ENCODE data around the gene C17orf50. TPM values are rescaled to one million over a fixed set of nuclear protein-coding genes. Genes with fewer than 3 reads are reported as not detected.

Gene C17orf50
- total RNA-seq, 1 experiment from 2014 or later, result not detected

DNA sequence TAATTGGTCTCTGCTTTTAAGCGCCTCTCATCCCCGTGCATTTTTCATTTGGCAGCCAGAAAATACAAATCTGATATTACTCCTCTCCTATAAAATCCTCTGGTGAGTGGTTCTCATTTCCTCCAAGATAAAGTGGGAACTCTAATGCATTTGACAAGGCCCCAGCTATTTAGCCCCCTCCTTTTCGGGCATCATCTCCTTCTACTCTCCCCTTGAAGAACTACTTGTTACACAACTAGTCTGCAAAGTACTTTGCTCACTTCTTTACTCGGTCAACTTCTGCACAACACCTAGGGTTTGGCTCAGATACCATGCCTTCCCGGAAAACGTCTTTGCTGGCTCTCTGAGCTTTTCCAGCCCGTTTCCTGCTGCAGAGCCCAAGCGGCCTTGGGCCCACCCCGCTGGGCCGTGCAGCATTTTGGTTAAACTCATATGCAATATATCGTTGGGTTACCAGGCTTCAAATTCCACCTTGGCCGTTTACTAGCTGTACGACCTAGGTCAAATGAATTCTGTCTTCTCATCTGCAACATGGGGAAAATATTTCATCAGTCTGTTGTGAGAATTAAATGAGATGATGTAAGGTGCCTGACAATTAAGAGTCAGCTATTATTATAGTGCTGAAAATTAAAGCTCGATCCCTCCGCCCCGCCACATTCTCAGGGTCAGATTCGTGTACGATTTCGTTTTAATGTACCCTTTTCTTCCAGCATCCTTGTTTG, 47.7 kb downstream of the C17orf50 start:
- TF ChIP-seq, protein P1, sequence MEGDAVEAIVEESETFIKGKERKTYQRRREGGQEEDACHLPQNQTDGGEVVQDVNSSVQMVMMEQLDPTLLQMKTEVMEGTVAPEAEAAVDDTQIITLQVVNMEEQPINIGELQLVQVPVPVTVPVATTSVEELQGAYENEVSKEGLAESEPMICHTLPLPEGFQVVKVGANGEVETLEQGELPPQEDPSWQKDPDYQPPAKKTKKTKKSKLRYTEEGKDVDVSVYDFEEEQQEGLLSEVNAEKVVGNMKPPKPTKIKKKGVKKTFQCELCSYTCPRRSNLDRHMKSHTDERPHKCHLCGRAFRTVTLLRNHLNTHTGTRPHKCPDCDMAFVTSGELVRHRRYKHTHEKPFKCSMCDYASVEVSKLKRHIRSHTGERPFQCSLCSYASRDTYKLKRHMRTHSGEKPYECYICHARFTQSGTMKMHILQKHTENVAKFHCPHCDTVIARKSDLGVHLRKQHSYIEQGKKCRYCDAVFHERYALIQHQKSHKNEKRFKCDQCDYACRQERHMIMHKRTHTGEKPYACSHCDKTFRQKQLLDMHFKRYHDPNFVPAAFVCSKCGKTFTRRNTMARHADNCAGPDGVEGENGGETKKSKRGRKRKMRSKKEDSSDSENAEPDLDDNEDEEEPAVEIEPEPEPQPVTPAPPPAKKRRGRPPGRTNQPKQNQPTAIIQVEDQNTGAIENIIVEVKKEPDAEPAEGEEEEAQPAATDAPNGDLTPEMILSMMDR (conservative IDR thresholded peaks at IDR 0.05; ENCODE audit: low read depth, low read length), result no peak
- TF ChIP-seq EZH2phosphoT487 (IDR thresholded peaks at IDR 0.05; ENCODE audit: borderline replicate concordance, low read length) (no peak), EZH2 (IDR thresholded peaks at IDR 0.05; ENCODE audit: low read length, unreplicated experiment) (no peak)
- Histone ChIP-seq H3K9ac (ENCODE audit: low read length) (peak overlapping the region; percentile 93), H3K27ac (ENCODE audit: low read length) (peak overlapping the region; percentile 88), H3K36me3 (ENCODE audit: low read depth, low read length) (peaks cover 8% of the 10 kb centered on the region; the same call in 1 of the 2 replicates), H2AFZ (ENCODE audit: low read length) (peak overlapping the region; percentile 86), H3K79me2 (ENCODE audit: low read length) (peaks cover 41% of the 10 kb centered on the region), H3K4me1 (ENCODE audit: insufficient read depth, low read length) (peaks cover 31% of the 10 kb centered on the region), H3K9me2 (replicated peaks; ENCODE audit: low read length) (no peaks in the 10 kb centered on the region), H3K4me2 (ENCODE audit: low read length) (peak overlapping the region; percentile 89), H3F3A (ENCODE audit: low read length, unreplicated experiment) (no peaks in the 10 kb centered on the region), H4K20me1 (ENCODE audit: low read length) (peaks cover 22% of the 10 kb centered on the region), H3K27me3 (ENCODE audit: low read length) (no peaks in the 10 kb centered on the region), H3K4me3 (ENCODE audit: low read length) (peak overlapping the region; percentile 97), H3K9me3 (ENCODE audit: low read length) (no peaks in the 10 kb centered on the region)
- DNase-seq, result no peak
- ChIA-PET POLR2A (ENCODE audit: unreplicated experiment) (interaction anchor here (0.5 to 1.5 kb wide), 4 partner anchors 9 to 708 kb away, joined by 3 to 6 read pairs (median 4); no protein-coding TSS in a partner anchor), CTCF (interaction anchor here (1.1 to 1.9 kb wide), 2 partner anchors 41 to 44 kb away, joined by 11 to 18 read pairs; no protein-coding TSS in a partner anchor)
- intact Hi-C loops (cut with micrococcal nuclease), result loop anchor here (5.0 kb wide), 1 partner anchor 556 kb away; no protein-coding TSS in a partner anchor
- no peak for ATAC-seq
- TSS peak; percentile 98 for BruUV-seq (replicated peaks)

DNA sequence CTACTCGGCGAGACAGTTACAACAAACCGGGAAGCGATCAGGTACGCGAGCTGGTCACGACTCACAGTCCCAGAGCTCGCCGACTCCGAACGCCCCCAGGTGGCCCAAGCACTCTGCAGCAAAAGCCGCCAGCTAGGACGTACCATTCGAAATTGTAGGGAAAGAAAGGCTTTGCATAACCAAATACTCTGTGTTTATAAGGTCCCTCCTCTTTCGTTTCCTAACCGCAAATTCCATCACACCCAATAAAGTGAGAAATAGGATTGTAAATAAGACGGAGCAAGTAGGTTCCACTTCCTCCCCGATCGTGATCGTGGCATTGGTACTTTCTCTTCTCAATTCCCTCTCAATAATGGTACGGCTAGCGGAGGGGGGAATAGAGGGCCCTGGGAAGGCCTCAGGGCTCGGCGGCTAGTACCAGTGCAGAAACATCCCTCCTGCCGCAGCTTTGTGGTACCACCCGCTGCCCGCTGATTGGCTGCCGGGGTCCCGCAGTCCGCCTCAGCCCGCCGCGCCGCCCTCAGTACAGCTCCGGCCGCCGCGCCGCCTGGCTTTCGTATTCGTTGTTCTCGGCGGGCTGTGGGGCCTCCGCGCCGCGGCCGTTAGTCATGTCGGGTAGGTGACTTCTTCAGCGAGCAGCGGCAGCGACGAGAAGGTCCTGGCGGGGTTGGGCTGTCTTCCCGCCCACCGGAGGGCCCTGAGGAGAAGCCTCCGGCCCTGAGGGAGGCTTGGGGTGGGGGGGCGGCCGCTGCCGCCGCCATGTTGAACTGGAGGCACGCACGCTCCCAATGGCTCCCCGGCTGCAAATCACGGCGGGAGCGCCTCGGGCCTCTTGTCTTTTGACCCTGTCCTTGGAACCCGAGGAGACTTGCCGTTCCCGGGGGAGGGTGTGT, 48.5 kb downstream of the C17orf50 start, which contains the start of gene TAF15:
TAF15 (plus strand) TSS at position 523 of the 893 bp plus-strand sequence; CDS start at position 609, 86 bp downstream.
- Histone ChIP-seq H3K27ac (ENCODE audit: low read length) (peak within 1 kb of the TSS; percentile 88), H4K20me1 (ENCODE audit: low read length) (peaks cover 22% of the 10 kb centered on the region), H3F3A (ENCODE audit: low read length, unreplicated experiment) (no peaks in the 10 kb centered on the region), H3K4me2 (ENCODE audit: low read length) (peak within 1 kb of the TSS; percentile 97), H3K9me3 (ENCODE audit: low read length) (no peaks in the 10 kb centered on the region), H3K79me2 (ENCODE audit: low read length) (peaks cover 49% of the 10 kb centered on the region), H3K4me1 (ENCODE audit: insufficient read depth, low read length) (peaks cover 31% of the 10 kb centered on the region), H3K36me3 (ENCODE audit: low read depth, low read length) (peaks cover 8% of the 10 kb centered on the region; the same call in 1 of the 2 replicates), H3K27me3 (ENCODE audit: low read length) (no peaks in the 10 kb centered on the region), H3K9me2 (replicated peaks; ENCODE audit: low read length) (no peaks in the 10 kb centered on the region), H3K9ac (ENCODE audit: low read length) (peak within 1 kb of the TSS; percentile 93), H3K4me3 (ENCODE audit: low read length) (peak within 1 kb of the TSS; percentile 97), H2AFZ (ENCODE audit: low read length) (peak within 1 kb of the TSS; percentile 86)
- TF ChIP-seq, protein P1 (conservative IDR thresholded peaks at IDR 0.05; ENCODE audit: low read depth, low read length), result peak; percentile 78
- TF ChIP-seq EZH2phosphoT487 (IDR thresholded peaks at IDR 0.05; ENCODE audit: borderline replicate concordance, low read length), result no peak
- no peak for TF ChIP-seq EZH2 (IDR thresholded peaks at IDR 0.05; ENCODE audit: low read length, unreplicated experiment)
- intact Hi-C loops (cut with micrococcal nuclease), result loop anchor here (5.0 kb wide), 1 partner anchor 557 kb away; no protein-coding TSS in a partner anchor
- POLR2A ChIA-PET (ENCODE audit: unreplicated experiment), result interaction anchor here (0.5 to 1.5 kb wide), 5 partner anchors 10 to 707 kb away, joined by 3 to 6 read pairs (median 4); no protein-coding TSS in a partner anchor
- peak; percentile 90 for ATAC-seq
- CTCF ChIA-PET, result interaction anchor here (0.5 to 1.9 kb wide), 3 partner anchors 42 to 137 kb away, joined by 3 to 18 read pairs (median 11); no protein-coding TSS in a partner anchor
- BruUV-seq (replicated peaks), result no TSS peak
- peak; percentile 94 for DNase-seq

Measured in PC-3 (cell line).